Vagina (tissue), 2 donors: ENCODE measurements around the gene SHMT1. TPM values are rescaled to one million over a fixed set of nuclear protein-coding genes. Genes with fewer than 3 reads are reported as not detected.

Experiments
- DNase-seq, 2 donors: peaks; one replicate each; pipeline ENCODE4 v3.0.0-alpha.2; 2017; ENCODE audit errors: extremely low spot score in 2 of 2
- H3K27ac ChIP-seq: fragments of 200-600 bp; sonication (generic); one replicate; pipeline ENCODE4 v1.5.1; 2019
- H3K27me3 ChIP-seq: fragments of 200-600 bp; sonication (generic); one replicate; pipeline ENCODE4 v1.5.1; 2019
- H3K36me3 ChIP-seq, 2 donors: fragments of 200-600 bp; sonication (generic); one replicate each; pipeline ENCODE4 v1.5.1; 2017 to 2019
- H3K4me1 ChIP-seq: fragments of 200-600 bp; sonication (generic); one replicate; pipeline ENCODE4 v1.5.1; 2019
- H3K4me3 ChIP-seq, 2 donors: fragments of 200-600 bp; sonication (generic); 1 replicate in 1 of 2; 2 replicates in 1 of 2; pipeline ENCODE4 v1.5.1; 2016 to 2019
- H3K9me3 ChIP-seq: fragments of 200-600 bp; sonication (generic); one replicate; pipeline ENCODE4 v1.5.1; 2019
- CTCF ChIP-seq, 3 experiments: fragments of 450-650 bp in 2 of 3; fragments of 200-600 bp in 1 of 3; sonication (generic) in 1 of 3; IDR thresholded peaks; one replicate each; pipeline ENCODE4 v1.5.1; 2017 to 2019; ENCODE audit warnings: antibody characterized with exemption in 3 of 3, mild to moderate bottlenecking in 2 of 3, moderate library complexity in 2 of 3
- POLR2A ChIP-seq, 2 donors: fragments of 450-650 bp; IDR thresholded peaks; one replicate each; pipeline ENCODE4 v1.6.1; 2017; ENCODE audit warnings: antibody characterized with exemption in 2 of 2, mild to moderate bottlenecking in 2 of 2, moderate library complexity in 2 of 2
- POLR2AphosphoS5 ChIP-seq, 2 donors: sonication (generic); formaldehyde crosslinking; IDR thresholded peaks; one replicate each; pipeline ENCODE4 v1.9.0; 2017; ENCODE audit warnings: antibody characterized with exemption in 2 of 2, mild to moderate bottlenecking in 2 of 2, low read depth in 1 of 2; ENCODE audit not compliant: insufficient read depth in 1 of 2
- intact Hi-C: fragments of 100-400 bp; cut with DNase I; formaldehyde crosslinking; loops from one replicate; pipeline ENCODE4 v1.15.1; 2023
- total RNA-seq: library from RNA; depleted of rRNA; stranded (reverse); fragments of >200 nt; gene quantifications from one replicate; pipeline ENCODE4 v1.2.3, GENCODE V29; 2016

SHMT1 gene
- total RNA-seq, 1 donor from 2014 or later, result 31.4 TPM

- no peak overlapping the region for H3K4me3 ChIP-seq
- H3K9me3 ChIP-seq, result no peaks in the 10 kb centered on the region
- TF ChIP-seq POLR2A (IDR thresholded peaks at IDR 0.05), result no peak
- TF ChIP-seq POLR2AphosphoS5 (IDR thresholded peaks at IDR 0.05; ENCODE audit: insufficient read depth in 1 of 2, low read depth in 1 of 2), result no peak
- peaks cover 15% of the 10 kb centered on the region for H3K4me1 ChIP-seq
- H3K27me3 ChIP-seq, result no peaks in the 10 kb centered on the region
- peaks cover 0 to 39% of the 10 kb centered on the region in 2 donors for H3K36me3 ChIP-seq
- no peak overlapping the region for H3K27ac ChIP-seq
- no peak for DNase-seq
- intact Hi-C loops, result no loop called here
Measured at GRCh38 chr17:18324140-18325050, 39.0 kb downstream of the SHMT1 start.

GRCh38 chr17:18323507-18324139 is 39.7 kb downstream of the SHMT1 start:
- TF ChIP-seq CTCF (IDR thresholded peaks at IDR 0.05) (no peak), POLR2A (IDR thresholded peaks at IDR 0.05) (no peak), POLR2AphosphoS5 (IDR thresholded peaks at IDR 0.05; ENCODE audit: insufficient read depth in 1 of 2, low read depth in 1 of 2) (no peak)
- no peak for DNase-seq
- H3K4me3 ChIP-seq, result no peak overlapping the region
- H3K4me1 ChIP-seq, result peaks cover 23% of the 10 kb centered on the region
- no peaks in the 10 kb centered on the region for H3K9me3 ChIP-seq
- H3K27me3 ChIP-seq, result no peaks in the 10 kb centered on the region
- no peak overlapping the region for H3K27ac ChIP-seq
- intact Hi-C loops, result no loop called here
- peaks cover 0 to 33% of the 10 kb centered on the region in 2 donors for H3K36me3 ChIP-seq

- H3K9me3 ChIP-seq, result no peaks in the 10 kb centered on the region
- intact Hi-C loops, result no loop called here
- no peak overlapping the region for H3K4me3 ChIP-seq
- peaks cover 29% of the 10 kb centered on the region for H3K4me1 ChIP-seq
- no peak overlapping the region for H3K27ac ChIP-seq
- no peaks in the 10 kb centered on the region for H3K27me3 ChIP-seq
- TF ChIP-seq POLR2A (IDR thresholded peaks at IDR 0.05) (no peak), POLR2AphosphoS5 (IDR thresholded peaks at IDR 0.05; ENCODE audit: insufficient read depth in 1 of 2, low read depth in 1 of 2) (no peak), CTCF (IDR thresholded peaks at IDR 0.05) (no peak)
- no peak for DNase-seq
- peaks cover 0 to 37% of the 10 kb centered on the region in 2 donors for H3K36me3 ChIP-seq
Measured at GRCh38 chr17:18323007-18323406, 40.3 kb downstream of the SHMT1 start.

GRCh38 chr17:18322522-18322921 is 40.8 kb downstream of the SHMT1 start:
- TF ChIP-seq CTCF (IDR thresholded peaks at IDR 0.05) (no peak), POLR2AphosphoS5 (IDR thresholded peaks at IDR 0.05; ENCODE audit: insufficient read depth in 1 of 2, low read depth in 1 of 2) (no peak), POLR2A (IDR thresholded peaks at IDR 0.05) (no peak)
- no peak overlapping the region for H3K4me3 ChIP-seq
- peaks cover 0 to 42% of the 10 kb centered on the region in 2 donors for H3K36me3 ChIP-seq
- peaks cover 34% of the 10 kb centered on the region for H3K4me1 ChIP-seq
- no peaks in the 10 kb centered on the region for H3K27me3 ChIP-seq
- DNase-seq, result no peak
- no peak overlapping the region for H3K27ac ChIP-seq
- H3K9me3 ChIP-seq, result no peaks in the 10 kb centered on the region
- intact Hi-C loops, result no loop called here

- no peak for DNase-seq
- H3K9me3 ChIP-seq, result no peaks in the 10 kb centered on the region
- no peak overlapping the region for H3K4me3 ChIP-seq
- H3K27ac ChIP-seq, result no peak overlapping the region
- H3K27me3 ChIP-seq, result no peaks in the 10 kb centered on the region
- no peak for TF ChIP-seq POLR2AphosphoS5 (IDR thresholded peaks at IDR 0.05; ENCODE audit: insufficient read depth in 1 of 2, low read depth in 1 of 2)
- no peak for TF ChIP-seq CTCF (IDR thresholded peaks at IDR 0.05)
- TF ChIP-seq POLR2A (IDR thresholded peaks at IDR 0.05), result no peak
- H3K36me3 ChIP-seq, result peaks cover 0 to 43% of the 10 kb centered on the region in 2 donors
- H3K4me1 ChIP-seq, result peaks cover 46% of the 10 kb centered on the region
- intact Hi-C loops, result no loop called here
Measured at GRCh38 chr17:18321309-18321708, 42.0 kb downstream of the SHMT1 start.
